Right renal pelvis (tissue), 4 donors: ENCODE measurements around the gene SMYD3. TPM values are rescaled to one million over a fixed set of nuclear protein-coding genes. Genes with fewer than 3 reads are reported as not detected.

Source experiments
- DNase-seq, 4 donors: peaks; one replicate each; pipeline ENCODE4 v3.0.0-alpha.2; 2013; ENCODE audit warnings: low read depth in 4 of 4, low spot score in 3 of 4, missing footprints in 1 of 4
- polyA plus RNA-seq, 4 donors: library from polyadenylated mRNA; unstranded; fragments of 120-200 nt; gene quantifications; one replicate each; pipeline ENCODE4 v1.2.1, GENCODE V29; 2013; ENCODE audit not compliant: insufficient read length in 4 of 4

The SMYD3 gene
- polyA plus RNA-seq, 4 donors = 25.1 to 36.1 (median 27.5) TPM

GRCh38 chr1:246283771-246284410 lies 223.2 kb downstream of the SMYD3 start:
- DNase-seq = no peak

- no peak for DNase-seq
These were observed 225.4 kb downstream of the SMYD3 start for GRCh38 chr1:246281639-246282038.

DNA sequence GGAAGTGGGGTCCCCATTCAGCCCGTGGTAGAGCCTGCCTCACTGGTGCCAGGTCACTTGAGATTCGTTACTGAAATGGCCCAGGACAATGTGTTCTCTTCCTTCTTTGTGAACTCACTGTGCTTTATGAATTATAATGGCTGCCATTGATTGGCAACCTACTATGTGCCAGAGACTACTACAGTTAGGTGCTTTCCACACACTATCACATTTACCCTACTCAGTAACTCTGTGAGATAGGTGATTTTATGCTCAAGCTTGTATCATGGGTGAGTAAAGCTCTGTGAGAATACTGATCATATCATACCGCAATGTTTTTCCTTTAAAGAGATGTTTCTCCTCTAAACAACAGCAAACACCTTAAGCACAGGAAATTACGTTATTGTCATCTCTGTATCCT lies 225.9 kb downstream of the SMYD3 start:
- no peak for DNase-seq

GRCh38 chr1:246280551-246280950 lies 226.5 kb downstream of the SMYD3 start:
- DNase-seq = no peak

DNA sequence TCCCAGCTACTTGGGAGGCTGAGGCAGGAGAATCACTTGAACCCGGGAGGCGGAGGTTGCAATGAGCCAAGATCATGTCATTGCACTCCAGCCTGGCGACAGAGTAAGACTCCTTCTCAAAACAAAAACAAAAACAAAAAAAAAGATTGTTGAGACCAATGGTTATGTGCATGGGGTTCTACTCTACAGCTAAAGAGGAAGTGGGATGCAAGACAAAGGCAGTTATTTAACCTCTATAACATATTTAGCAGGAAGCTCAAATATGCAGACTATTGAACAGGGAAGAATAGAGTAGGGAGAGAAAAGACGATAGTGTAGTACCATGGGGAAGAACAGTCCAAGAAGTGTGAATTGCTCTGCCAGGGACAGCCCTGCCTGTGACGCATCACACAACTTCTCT lies 227.7 kb downstream of the SMYD3 start:
- no peak for DNase-seq

DNA sequence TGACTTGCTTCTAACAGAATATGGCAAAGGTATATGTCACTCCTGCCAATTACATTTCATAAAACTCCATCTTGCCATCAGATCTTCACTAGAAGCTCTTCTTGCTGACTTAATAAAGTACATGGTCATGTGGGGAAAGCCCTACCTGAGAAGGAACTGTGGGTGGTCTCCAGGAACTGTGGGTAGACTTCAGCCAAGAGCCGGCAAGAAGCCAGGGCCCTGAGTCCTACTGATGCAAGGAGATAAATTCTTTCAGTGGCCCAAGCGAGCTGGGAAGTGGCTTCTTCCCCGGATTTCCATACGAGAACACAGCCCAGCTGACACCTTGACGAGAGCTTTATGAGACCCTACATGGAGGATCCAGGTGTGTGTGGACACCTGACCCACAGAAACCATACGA lies 228.7 kb downstream of the SMYD3 start:
- DNase-seq = no peak

- no peak for DNase-seq
These were observed 232.0 kb downstream of the SMYD3 start for GRCh38 chr1:246275036-246275435.

DNA sequence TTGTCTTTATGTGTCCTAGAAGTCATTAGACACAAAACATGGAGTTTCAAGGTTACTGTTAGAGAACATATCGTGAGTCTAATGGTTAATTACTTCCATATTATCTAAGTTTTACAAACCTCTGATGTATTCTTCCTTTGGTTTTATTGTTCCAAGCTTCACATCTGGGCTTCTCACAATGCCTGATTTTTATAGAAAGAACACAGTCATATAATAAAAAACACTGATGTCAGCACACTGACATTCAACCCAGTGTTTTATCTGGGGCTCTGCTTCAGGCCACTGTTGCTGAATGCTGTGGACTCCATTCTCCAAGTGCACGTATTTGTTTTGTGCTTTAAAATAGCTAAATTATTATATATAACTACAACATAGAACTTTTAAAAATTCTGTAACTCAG lies 232.9 kb downstream of the SMYD3 start:
- no peak for DNase-seq

DNA sequence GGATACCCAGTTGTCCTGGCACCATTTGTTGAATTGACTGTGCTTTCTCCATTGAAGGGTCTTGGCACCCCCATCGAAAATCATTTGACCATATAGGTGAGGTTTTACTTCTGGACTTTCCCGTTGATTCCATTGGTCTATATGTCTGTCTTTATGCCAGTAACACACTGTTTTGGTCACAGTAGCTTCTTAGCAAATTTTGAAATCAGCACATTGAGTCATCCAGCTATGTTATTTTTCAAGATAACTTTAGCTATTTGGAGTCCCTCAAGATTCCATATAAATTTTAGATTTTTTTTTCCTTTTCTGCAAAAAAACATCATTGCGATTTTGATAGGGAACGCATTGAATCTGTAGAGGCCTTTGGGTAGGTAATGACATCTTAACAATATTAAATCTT lies 235.6 kb downstream of the SMYD3 start:
- DNase-seq = no peak

DNA sequence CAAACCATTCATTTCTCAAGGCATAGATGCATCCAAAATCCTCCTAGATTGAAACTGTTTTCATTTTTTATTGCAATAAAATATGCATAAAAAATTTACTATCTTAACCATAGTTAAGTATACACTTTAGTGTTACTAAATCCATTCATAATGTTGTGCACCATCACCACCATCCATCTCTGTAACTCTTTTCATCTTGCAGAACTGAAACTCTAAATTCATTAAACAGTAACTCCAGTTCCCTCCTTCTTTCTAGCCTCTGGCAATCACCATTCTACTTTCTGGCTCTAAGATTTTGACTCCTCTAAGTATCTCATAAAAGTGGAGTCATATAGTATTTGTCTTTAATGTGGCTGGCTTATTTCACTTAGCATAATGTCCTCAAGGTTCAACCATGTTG lies 236.8 kb downstream of the SMYD3 start:
- no peak for DNase-seq

DNA sequence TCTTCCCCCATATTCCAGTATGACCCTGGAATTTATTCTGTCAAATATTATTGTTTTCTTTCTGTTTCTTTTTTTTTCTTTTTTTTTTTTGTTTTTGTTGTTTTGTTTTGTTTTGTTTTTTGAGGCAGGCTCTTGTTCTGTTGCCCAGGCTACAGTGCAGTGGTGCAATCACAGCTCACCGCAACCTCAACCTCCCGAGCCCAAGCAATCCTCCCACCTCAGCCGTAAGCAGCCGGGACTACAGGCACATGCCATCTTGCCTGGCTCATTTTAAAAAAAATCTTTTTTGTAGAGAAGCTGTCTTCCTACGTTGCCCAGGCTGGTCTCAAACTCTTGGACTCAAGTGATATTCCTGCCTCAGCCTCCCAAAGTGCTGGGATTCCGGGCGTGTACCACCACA lies 237.6 kb downstream of the SMYD3 start:
- no peak for DNase-seq

GRCh38 chr1:246267896-246268295 lies 239.2 kb downstream of the SMYD3 start:
- DNase-seq = no peak

DNA sequence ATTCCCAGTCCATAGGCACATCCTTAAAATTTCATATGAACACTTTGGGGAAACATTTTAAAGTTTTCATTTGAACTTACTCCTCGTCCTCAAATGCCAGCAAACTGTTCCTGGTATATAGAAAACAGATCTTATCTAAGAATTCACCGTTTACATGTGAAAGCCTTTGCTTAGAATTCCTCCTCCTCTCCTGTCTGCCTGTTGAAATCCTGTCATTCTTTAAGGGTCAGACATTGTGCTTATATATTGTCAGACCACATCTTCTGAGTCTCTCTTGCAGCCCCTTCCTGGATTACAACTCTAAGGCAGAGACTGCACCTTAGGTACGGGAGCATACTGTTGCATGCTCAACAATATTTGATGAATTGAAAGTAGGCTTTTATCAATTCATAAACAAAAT lies 239.7 kb downstream of the SMYD3 start:
- no peak for DNase-seq

DNA sequence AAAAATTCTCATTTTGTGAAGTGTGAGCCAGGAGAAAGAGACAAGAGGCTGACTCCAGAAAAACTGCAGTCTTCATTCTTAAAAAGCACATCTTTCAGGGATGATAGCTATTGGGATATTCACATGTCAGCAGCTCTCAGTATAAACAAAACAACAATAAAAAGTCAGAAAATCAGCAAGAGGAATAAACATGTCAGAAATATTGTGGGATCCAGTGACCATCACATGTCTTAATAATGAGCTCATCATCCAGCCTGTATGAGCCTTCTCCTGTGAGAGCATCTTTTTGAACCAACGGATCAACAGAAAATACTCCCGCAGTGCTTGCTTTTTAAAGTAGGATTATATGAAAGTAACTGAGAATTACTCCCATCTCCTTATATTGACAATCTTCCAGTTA lies 241.6 kb downstream of the SMYD3 start:
- DNase-seq = no peak

- DNase-seq = no peak
These were observed 244.8 kb downstream of the SMYD3 start for GRCh38 chr1:246262281-246262680.

DNA sequence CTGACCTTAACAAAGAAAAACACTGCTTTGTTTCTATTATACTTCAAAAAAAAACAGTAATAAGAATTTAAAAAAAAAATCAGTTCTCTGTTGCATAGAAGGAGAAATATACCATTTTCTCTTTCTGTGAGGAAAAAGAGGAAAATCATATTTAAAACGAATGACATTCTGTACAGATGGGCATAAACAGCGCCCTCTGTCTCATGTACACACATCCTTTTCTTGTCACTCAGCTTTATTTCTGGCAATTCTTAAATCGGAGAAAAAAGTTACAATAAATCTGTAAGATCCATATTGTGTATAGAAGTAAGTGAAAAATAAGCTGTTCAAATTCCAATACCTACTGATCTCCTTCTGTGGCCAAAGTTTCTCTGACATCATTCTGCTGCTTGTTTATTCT lies 245.4 kb downstream of the SMYD3 start:
- DNase-seq = no peak

GRCh38 chr1:246258250-246258649 lies 248.8 kb downstream of the SMYD3 start:
- DNase-seq = no peak

DNA sequence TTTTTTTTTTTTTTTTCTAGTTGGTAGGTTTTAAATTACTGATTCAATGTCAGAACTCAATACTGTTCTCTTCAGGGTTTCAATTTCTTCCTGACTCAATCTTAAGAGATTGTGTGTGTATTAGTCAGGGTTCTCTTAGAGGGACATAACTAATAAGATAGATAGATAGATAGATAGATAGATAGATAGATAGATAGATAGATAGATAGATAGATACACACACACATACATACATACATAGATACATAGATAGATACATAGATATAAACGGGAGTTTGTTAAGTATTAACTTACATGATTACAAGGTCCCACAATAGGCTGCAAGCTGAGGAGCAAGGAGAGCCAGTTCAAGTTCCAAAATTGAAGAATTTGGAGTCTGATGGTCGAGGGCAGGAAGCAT lies 251.3 kb downstream of the SMYD3 start:
- DNase-seq = no peak

- no peak for DNase-seq
These were observed 252.2 kb downstream of the SMYD3 start for GRCh38 chr1:246254854-246255253.

GRCh38 chr1:246246430-246246829 lies 260.6 kb downstream of the SMYD3 start:
- DNase-seq = no peak

DNA sequence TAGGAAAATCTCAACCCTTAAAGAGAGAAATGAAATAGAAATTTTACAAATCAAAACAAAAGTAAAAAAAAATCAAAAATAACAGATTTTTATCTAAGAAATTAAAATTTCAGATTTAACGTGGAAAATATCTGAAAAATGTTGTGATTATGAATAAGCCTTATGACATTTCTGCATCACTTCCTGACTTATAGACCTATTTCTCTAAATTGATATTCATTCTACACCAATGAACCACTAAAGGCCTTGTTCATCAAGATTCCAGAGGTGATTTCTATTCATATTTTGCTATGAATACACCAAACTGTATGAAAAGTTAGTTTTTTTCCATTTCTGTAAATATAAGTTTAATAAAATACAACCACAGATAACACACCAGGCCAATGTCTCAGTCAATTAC lies 261.5 kb downstream of the SMYD3 start:
- DNase-seq = no peak

DNA sequence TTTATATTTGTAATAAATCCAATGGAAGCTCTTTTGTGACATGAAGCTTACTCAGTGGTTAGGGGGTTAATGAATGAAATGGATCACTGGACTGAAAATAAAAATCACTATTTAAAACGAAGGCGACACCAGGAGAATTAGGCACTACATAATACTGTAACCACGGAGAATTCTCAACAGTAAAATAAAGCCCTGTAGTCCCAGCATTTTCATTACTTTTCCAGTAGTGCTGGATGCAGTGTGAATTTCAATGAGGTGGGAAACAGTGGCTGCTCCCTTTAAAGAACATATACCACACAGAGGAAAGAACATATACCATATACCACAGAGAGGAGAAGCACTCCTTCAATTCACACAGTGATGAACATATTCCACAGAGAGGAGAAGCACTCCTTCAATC lies 275.0 kb downstream of the SMYD3 start:
- DNase-seq = no peak

- no peak for DNase-seq
These were observed 281.0 kb downstream of the SMYD3 start for GRCh38 chr1:246226041-246226440.
